Mucosa of stomach (tissue), 1 donor: ENCODE results near the gene COL18A1.

ENCODE experiments used
- H3K27me3 ChIP-seq: one replicate; pipeline ENCODE4 v1.7.0; 2013; ENCODE audit warnings: mild to moderate bottlenecking, low read length; ENCODE audit not compliant: control insufficient read depth, insufficient read depth
- H3K36me3 ChIP-seq: one replicate; pipeline ENCODE4 v1.7.0; 2013; ENCODE audit warnings: low read length; ENCODE audit not compliant: control insufficient read depth, insufficient read depth
- H3K4me1 ChIP-seq: one replicate; pipeline ENCODE4 v1.7.0; 2013; ENCODE audit warnings: mild to moderate bottlenecking, low read length; ENCODE audit not compliant: control insufficient read depth, insufficient read depth
- H3K4me3 ChIP-seq: one replicate; pipeline ENCODE4 v1.7.0; 2013; ENCODE audit warnings: low read length
- H3K9ac ChIP-seq: one replicate; pipeline ENCODE4 v1.7.0; 2013; ENCODE audit warnings: mild to moderate bottlenecking, low read length, moderate library complexity
- H3K9me3 ChIP-seq: one replicate; pipeline ENCODE4 v1.7.0; 2013; ENCODE audit warnings: mild to moderate bottlenecking, low read length, moderate library complexity; ENCODE audit not compliant: control insufficient read depth
- donor health status: Pancreatic carcinoma.

Gene COL18A1

GRCh38 chr21:45388611-45389296, 16.2 kb upstream of the COL18A1 start:
- Histone ChIP-seq H3K27me3 (no peaks in the 10 kb centered on the region), H3K9me3 (no peaks in the 10 kb centered on the region), H3K4me1 (no peaks in the 10 kb centered on the region), H3K36me3 (no peaks in the 10 kb centered on the region), H3K9ac (no peak overlapping the region), H3K4me3 (no peak overlapping the region)

GRCh38 chr21:45390121-45390751, 14.7 kb upstream of the COL18A1 start:
- Histone ChIP-seq H3K36me3 (no peaks in the 10 kb centered on the region), H3K9ac (no peak overlapping the region), H3K9me3 (no peaks in the 10 kb centered on the region), H3K4me1 (no peaks in the 10 kb centered on the region), H3K4me3 (no peak overlapping the region), H3K27me3 (no peaks in the 10 kb centered on the region)

GRCh38 chr21:45390831-45391742, 13.9 kb upstream of the COL18A1 start:
- Histone ChIP-seq H3K4me1 (no peaks in the 10 kb centered on the region), H3K36me3 (no peaks in the 10 kb centered on the region), H3K27me3 (no peaks in the 10 kb centered on the region), H3K4me3 (no peak overlapping the region), H3K9me3 (no peaks in the 10 kb centered on the region), H3K9ac (no peak overlapping the region)

- Histone ChIP-seq H3K4me1 (no peaks in the 10 kb centered on the region), H3K4me3 (no peak overlapping the region), H3K9me3 (no peaks in the 10 kb centered on the region), H3K36me3 (no peaks in the 10 kb centered on the region), H3K9ac (no peak overlapping the region), H3K27me3 (no peaks in the 10 kb centered on the region)
Observed at GRCh38 chr21:45391743-45392572, 13.0 kb upstream of the COL18A1 start.

GRCh38 chr21:45392573-45392971, 12.4 kb upstream of the COL18A1 start:
- H3K9me3 ChIP-seq = no peaks in the 10 kb centered on the region
- H3K4me1 ChIP-seq = no peaks in the 10 kb centered on the region
- no peaks in the 10 kb centered on the region for H3K36me3 ChIP-seq
- no peaks in the 10 kb centered on the region for H3K27me3 ChIP-seq
- no peak overlapping the region for H3K4me3 ChIP-seq
- H3K9ac ChIP-seq = no peak overlapping the region

GRCh38 chr21:45393021-45393420, 11.9 kb upstream of the COL18A1 start:
- Histone ChIP-seq H3K9ac (no peak overlapping the region), H3K27me3 (no peaks in the 10 kb centered on the region), H3K9me3 (no peaks in the 10 kb centered on the region), H3K4me1 (no peaks in the 10 kb centered on the region), H3K4me3 (no peak overlapping the region), H3K36me3 (no peaks in the 10 kb centered on the region)

- no peak overlapping the region for H3K4me3 ChIP-seq
- no peaks in the 10 kb centered on the region for H3K4me1 ChIP-seq
- no peak overlapping the region for H3K9ac ChIP-seq
- no peaks in the 10 kb centered on the region for H3K36me3 ChIP-seq
- H3K9me3 ChIP-seq = no peaks in the 10 kb centered on the region
- H3K27me3 ChIP-seq = no peaks in the 10 kb centered on the region
Observed at GRCh38 chr21:45393833-45394638, 10.9 kb upstream of the COL18A1 start.

GRCh38 chr21:45396620-45396995, 8.4 kb upstream of the COL18A1 start:
- no peaks in the 10 kb centered on the region for H3K4me1 ChIP-seq
- H3K9me3 ChIP-seq = no peaks in the 10 kb centered on the region
- H3K9ac ChIP-seq = no peak overlapping the region
- no peaks in the 10 kb centered on the region for H3K36me3 ChIP-seq
- H3K27me3 ChIP-seq = no peaks in the 10 kb centered on the region
- H3K4me3 ChIP-seq = no peak overlapping the region

- Histone ChIP-seq H3K27me3 (peaks cover under 1% of the 10 kb centered on the region), H3K4me3 (no peak overlapping the region), H3K4me1 (no peaks in the 10 kb centered on the region), H3K9me3 (no peaks in the 10 kb centered on the region), H3K9ac (no peak overlapping the region), H3K36me3 (no peaks in the 10 kb centered on the region)
Observed at GRCh38 chr21:45397381-45397780, 7.6 kb upstream of the COL18A1 start.

- no peaks in the 10 kb centered on the region for H3K9me3 ChIP-seq
- H3K4me1 ChIP-seq = peaks cover 9% of the 10 kb centered on the region
- H3K27me3 ChIP-seq = peaks cover 28% of the 10 kb centered on the region
- H3K9ac ChIP-seq = no peak overlapping the region
- H3K36me3 ChIP-seq = no peaks in the 10 kb centered on the region
- no peak overlapping the region for H3K4me3 ChIP-seq
Observed at GRCh38 chr21:45401054-45401518, 3.9 kb upstream of the COL18A1 start.
